Measurements from ENCODE around the gene ATG7.

The ATG7 gene

GRCh38 chr3:11450015-11450414, 177.8 kb downstream of the ATG7 start:
- H3K27ac ChIP-seq (ENCODE audit: insufficient read depth in 1 of 2, low read depth in 1 of 2, low read length in 2 of 2, poor library complexity in 1 of 2, severe bottlenecking in 2 of 2), result no peak overlapping the region
- peaks cover 0 to 6% (median 0%) of the 10 kb centered on the region in 4 experiments for H3K36me3 ChIP-seq (ENCODE audit: control insufficient read depth in 4 of 4, insufficient read depth in 4 of 4, low read length in 3 of 4)
- H3K4me1 ChIP-seq (ENCODE audit: control extremely low read depth in 1 of 4, control insufficient read depth in 4 of 4, insufficient read depth in 4 of 4, low read length in 3 of 4), result no peaks in the 10 kb centered on the region
- WGBS (ENCODE audit: insufficient coverage), result 100% methylated on average over 1 of the region's 2 CpGs
- H3K27me3 ChIP-seq (replicated peaks in 2 of 5; ENCODE audit: control insufficient read depth in 4 of 5, insufficient read depth in 5 of 5, low read length in 4 of 5), result no peaks in the 10 kb centered on the region
- H3K9me3 ChIP-seq (ENCODE audit: control extremely low read depth in 1 of 5, control insufficient read depth in 4 of 5, insufficient read depth in 2 of 5, low read depth in 1 of 5, low read length in 4 of 5), result no peaks in the 10 kb centered on the region
- ChIA-PET POLR2A (interaction anchor here (0.6 kb wide), 1 partner anchor 245 kb away, joined by 3 read pairs; no protein-coding TSS in a partner anchor), CTCF (no interaction called here)
- no peak overlapping the region for H3K4me3 ChIP-seq (ENCODE audit: control insufficient read depth in 1 of 7, extremely low read depth in 1 of 7, insufficient read depth in 4 of 7, low read depth in 2 of 7, low read length in 6 of 7)
- DNase-seq, result no peak

DNA sequence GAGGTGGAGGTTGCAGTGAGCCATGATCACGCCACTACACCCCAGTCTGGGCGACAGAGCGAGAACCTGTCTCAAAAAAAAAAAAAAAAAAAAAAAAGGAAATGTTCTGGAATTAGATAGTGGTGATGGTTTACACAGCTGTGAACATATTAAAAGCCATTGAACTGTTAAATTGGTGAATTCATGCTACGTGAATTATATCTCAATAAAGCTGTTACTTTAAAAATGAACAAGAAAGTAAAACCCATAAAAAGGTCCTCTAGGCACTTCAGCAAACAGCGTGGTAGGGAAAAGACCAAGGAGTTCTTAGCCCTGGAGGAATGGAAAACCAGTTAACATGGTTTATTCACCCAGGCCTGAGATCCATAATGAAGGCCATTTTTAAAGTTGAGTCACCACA, 180.1 kb downstream of the ATG7 start:
- no peaks in the 10 kb centered on the region for H3K27me3 ChIP-seq (replicated peaks in 2 of 5; ENCODE audit: control insufficient read depth in 4 of 5, insufficient read depth in 5 of 5, low read length in 4 of 5)
- no peaks in the 10 kb centered on the region for H3K4me1 ChIP-seq (ENCODE audit: control extremely low read depth in 1 of 4, control insufficient read depth in 4 of 4, insufficient read depth in 4 of 4, low read length in 3 of 4)
- ChIA-PET CTCF (no interaction called here), POLR2A (no interaction called here)
- no peak overlapping the region for H3K27ac ChIP-seq (ENCODE audit: insufficient read depth in 1 of 2, low read depth in 1 of 2, low read length in 2 of 2, poor library complexity in 1 of 2, severe bottlenecking in 2 of 2)
- no peak for DNase-seq
- H3K36me3 ChIP-seq (ENCODE audit: control insufficient read depth in 4 of 4, insufficient read depth in 4 of 4, low read length in 3 of 4), result peaks cover 0 to 4% (median 0%) of the 10 kb centered on the region in 4 experiments
- H3K4me3 ChIP-seq (ENCODE audit: control insufficient read depth in 1 of 7, extremely low read depth in 1 of 7, insufficient read depth in 4 of 7, low read depth in 2 of 7, low read length in 6 of 7), result no peak overlapping the region
- 100% methylated on average over 1 of the region's 5 CpGs for WGBS (ENCODE audit: insufficient coverage)
- no peaks in the 10 kb centered on the region for H3K9me3 ChIP-seq (ENCODE audit: control extremely low read depth in 1 of 5, control insufficient read depth in 4 of 5, insufficient read depth in 2 of 5, low read depth in 1 of 5, low read length in 4 of 5)

- peak in 1 of 3 donors; percentile 6 for DNase-seq
- Histone ChIP-seq H3K27ac (ENCODE audit: insufficient read depth in 1 of 2, low read depth in 1 of 2, low read length in 2 of 2, poor library complexity in 1 of 2, severe bottlenecking in 2 of 2) (no peak overlapping the region), H3K4me3 (ENCODE audit: control insufficient read depth in 1 of 7, extremely low read depth in 1 of 7, insufficient read depth in 4 of 7, low read depth in 2 of 7, low read length in 6 of 7) (no peak overlapping the region), H3K36me3 (ENCODE audit: control insufficient read depth in 4 of 4, insufficient read depth in 4 of 4, low read length in 3 of 4) (peaks cover 0 to 2% (median 0%) of the 10 kb centered on the region in 4 experiments), H3K27me3 (replicated peaks in 2 of 5; ENCODE audit: control insufficient read depth in 4 of 5, insufficient read depth in 5 of 5, low read length in 4 of 5) (no peaks in the 10 kb centered on the region), H3K9me3 (ENCODE audit: control extremely low read depth in 1 of 5, control insufficient read depth in 4 of 5, insufficient read depth in 2 of 5, low read depth in 1 of 5, low read length in 4 of 5) (no peaks in the 10 kb centered on the region), H3K4me1 (ENCODE audit: control extremely low read depth in 1 of 4, control insufficient read depth in 4 of 4, insufficient read depth in 4 of 4, low read length in 3 of 4) (no peaks in the 10 kb centered on the region)
- WGBS (ENCODE audit: insufficient coverage), result 98% methylated on average over 14 of the region's 14 CpGs
- ChIA-PET POLR2A (interaction anchor here (0.5 kb wide), 1 partner anchor 21 kb away, joined by 4 read pairs; no protein-coding TSS in a partner anchor), CTCF (no interaction called here)
These were observed 181.0 kb downstream of the ATG7 start for GRCh38 chr3:11452885-11453847.

DNA sequence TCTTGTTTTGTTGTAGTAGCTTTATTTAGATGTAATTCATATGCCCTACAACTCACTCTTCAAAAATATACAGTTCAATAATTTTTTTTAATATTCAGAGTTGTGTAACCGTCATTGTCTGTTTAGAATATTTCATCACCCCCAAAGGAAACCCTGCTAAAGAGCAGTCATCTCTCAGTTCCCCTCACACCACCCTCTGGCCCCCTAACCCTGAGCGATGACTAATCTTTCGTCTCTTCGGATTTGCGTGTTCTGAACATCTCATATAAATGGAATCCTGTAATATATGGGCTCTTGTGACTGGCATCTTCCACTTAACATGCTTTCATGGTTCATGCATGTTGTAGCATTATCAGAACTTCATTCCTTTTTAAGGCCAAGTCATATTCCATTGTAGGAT, 183.8 kb downstream of the ATG7 start:
- Histone ChIP-seq H3K4me3 (ENCODE audit: control insufficient read depth in 1 of 7, extremely low read depth in 1 of 7, insufficient read depth in 4 of 7, low read depth in 2 of 7, low read length in 6 of 7) (no peak overlapping the region), H3K36me3 (ENCODE audit: control insufficient read depth in 4 of 4, insufficient read depth in 4 of 4, low read length in 3 of 4) (no peaks in the 10 kb centered on the region), H3K4me1 (ENCODE audit: control extremely low read depth in 1 of 4, control insufficient read depth in 4 of 4, insufficient read depth in 4 of 4, low read length in 3 of 4) (no peaks in the 10 kb centered on the region), H3K27me3 (replicated peaks in 2 of 5; ENCODE audit: control insufficient read depth in 4 of 5, insufficient read depth in 5 of 5, low read length in 4 of 5) (no peaks in the 10 kb centered on the region), H3K9me3 (ENCODE audit: control extremely low read depth in 1 of 5, control insufficient read depth in 4 of 5, insufficient read depth in 2 of 5, low read depth in 1 of 5, low read length in 4 of 5) (no peaks in the 10 kb centered on the region), H3K27ac (ENCODE audit: insufficient read depth in 1 of 2, low read depth in 1 of 2, low read length in 2 of 2, poor library complexity in 1 of 2, severe bottlenecking in 2 of 2) (no peak overlapping the region)
- POLR2A ChIA-PET, result interaction anchor here (0.6 kb wide), 1 partner anchor 23 kb away, joined by 3 read pairs; no protein-coding TSS in a partner anchor
- CTCF ChIA-PET, result no interaction called here
- peak in 2 of 3 donors; percentile 28 to 30 for DNase-seq
- WGBS (ENCODE audit: insufficient coverage), result no CpG with 5 or more reads among the region's 5 CpGs

GRCh38 chr3:11457135-11457534, 184.9 kb downstream of the ATG7 start:
- no peaks in the 10 kb centered on the region for H3K27me3 ChIP-seq (replicated peaks in 2 of 5; ENCODE audit: control insufficient read depth in 4 of 5, insufficient read depth in 5 of 5, low read length in 4 of 5)
- H3K27ac ChIP-seq (ENCODE audit: insufficient read depth in 1 of 2, low read depth in 1 of 2, low read length in 2 of 2, poor library complexity in 1 of 2, severe bottlenecking in 2 of 2), result no peak overlapping the region

GRCh38 chr3:11459186-11459824, 187.1 kb downstream of the ATG7 start:
- no peaks in the 10 kb centered on the region for H3K9me3 ChIP-seq (ENCODE audit: control extremely low read depth in 1 of 5, control insufficient read depth in 4 of 5, insufficient read depth in 2 of 5, low read depth in 1 of 5, low read length in 4 of 5)

More at GRCh38 chr3:11457135-11457534, 184.9 kb downstream of the ATG7 start:
- ChIA-PET CTCF (no interaction called here), POLR2A (no interaction called here)
- WGBS (ENCODE audit: insufficient coverage), result 90% methylated on average over 2 of the region's 4 CpGs
- Histone ChIP-seq H3K4me1 (ENCODE audit: control extremely low read depth in 1 of 4, control insufficient read depth in 4 of 4, insufficient read depth in 4 of 4, low read length in 3 of 4) (no peaks in the 10 kb centered on the region), H3K4me3 (ENCODE audit: control insufficient read depth in 1 of 7, extremely low read depth in 1 of 7, insufficient read depth in 4 of 7, low read depth in 2 of 7, low read length in 6 of 7) (no peak overlapping the region), H3K9me3 (ENCODE audit: control extremely low read depth in 1 of 5, control insufficient read depth in 4 of 5, insufficient read depth in 2 of 5, low read depth in 1 of 5, low read length in 4 of 5) (no peaks in the 10 kb centered on the region), H3K36me3 (ENCODE audit: control insufficient read depth in 4 of 4, insufficient read depth in 4 of 4, low read length in 3 of 4) (no peaks in the 10 kb centered on the region)
- no peak for DNase-seq

GRCh38 chr3:11461226-11461625, 189.0 kb downstream of the ATG7 start:
- DNase-seq, result no peak
- no peak overlapping the region for H3K4me3 ChIP-seq (ENCODE audit: control insufficient read depth in 1 of 7, extremely low read depth in 1 of 7, insufficient read depth in 4 of 7, low read depth in 2 of 7, low read length in 6 of 7)
- CTCF ChIA-PET, result no interaction called here
- WGBS (ENCODE audit: insufficient coverage), result 100% methylated on average over 2 of the region's 3 CpGs
- no peaks in the 10 kb centered on the region for H3K9me3 ChIP-seq (ENCODE audit: control extremely low read depth in 1 of 5, control insufficient read depth in 4 of 5, insufficient read depth in 2 of 5, low read depth in 1 of 5, low read length in 4 of 5)
- POLR2A ChIA-PET, result no interaction called here
- H3K4me1 ChIP-seq (ENCODE audit: control extremely low read depth in 1 of 4, control insufficient read depth in 4 of 4, insufficient read depth in 4 of 4, low read length in 3 of 4), result no peaks in the 10 kb centered on the region
- H3K27ac ChIP-seq (ENCODE audit: insufficient read depth in 1 of 2, low read depth in 1 of 2, low read length in 2 of 2, poor library complexity in 1 of 2, severe bottlenecking in 2 of 2), result no peak overlapping the region
- no peaks in the 10 kb centered on the region for H3K36me3 ChIP-seq (ENCODE audit: control insufficient read depth in 4 of 4, insufficient read depth in 4 of 4, low read length in 3 of 4)
- no peaks in the 10 kb centered on the region for H3K27me3 ChIP-seq (replicated peaks in 2 of 5; ENCODE audit: control insufficient read depth in 4 of 5, insufficient read depth in 5 of 5, low read length in 4 of 5)

More at GRCh38 chr3:11459186-11459824, 187.1 kb downstream of the ATG7 start:
- POLR2A ChIA-PET, result no interaction called here
- no peak overlapping the region for H3K4me3 ChIP-seq (ENCODE audit: control insufficient read depth in 1 of 7, extremely low read depth in 1 of 7, insufficient read depth in 4 of 7, low read depth in 2 of 7, low read length in 6 of 7)
- no peaks in the 10 kb centered on the region for H3K27me3 ChIP-seq (replicated peaks in 2 of 5; ENCODE audit: control insufficient read depth in 4 of 5, insufficient read depth in 5 of 5, low read length in 4 of 5)
- no peak overlapping the region for H3K27ac ChIP-seq (ENCODE audit: insufficient read depth in 1 of 2, low read depth in 1 of 2, low read length in 2 of 2, poor library complexity in 1 of 2, severe bottlenecking in 2 of 2)
- no peaks in the 10 kb centered on the region for H3K4me1 ChIP-seq (ENCODE audit: control extremely low read depth in 1 of 4, control insufficient read depth in 4 of 4, insufficient read depth in 4 of 4, low read length in 3 of 4)
- no peaks in the 10 kb centered on the region for H3K36me3 ChIP-seq (ENCODE audit: control insufficient read depth in 4 of 4, insufficient read depth in 4 of 4, low read length in 3 of 4)
- DNase-seq, result no peak
- CTCF ChIA-PET, result interaction anchor here (0.6 kb wide), 2 partner anchors 84 to 346 kb away, joined by 3 read pairs; no protein-coding TSS in a partner anchor
- WGBS (ENCODE audit: insufficient coverage), result 100% methylated on average over 1 of the region's 3 CpGs
